WTC11 (cell line): Measurements from ENCODE around the gene METRN. TPM values are rescaled to one million over a fixed set of nuclear protein-coding genes. Genes with fewer than 3 reads are reported as not detected.
A peak's percentile ranks its signal among the peaks of the same experiment; 100 is the strongest.

Source experiments
- ATF2 ChIP-seq: sonication (generic); formaldehyde crosslinking; IDR thresholded peaks from 2 replicates; pipeline ENCODE4 v1.8.1; 2022; ENCODE audit warnings: low read depth, missing genetic modification reagents, borderline replicate concordance
- ATF3 ChIP-seq: sonication (generic); formaldehyde crosslinking; conservative IDR thresholded peaks from 2 replicates; pipeline ENCODE4 v1.8.1; 2022; ENCODE audit warnings: mild to moderate bottlenecking, missing genetic modification reagents
- CREM ChIP-seq: sonication (generic); formaldehyde crosslinking; IDR thresholded peaks from 2 replicates; pipeline ENCODE4 v1.8.1; 2022; ENCODE audit warnings: mild to moderate bottlenecking, missing genetic modification reagents, moderate library complexity
- ELF4 ChIP-seq: sonication (generic); formaldehyde crosslinking; IDR thresholded peaks from 2 replicates; pipeline ENCODE4 v1.8.1; 2022; ENCODE audit warnings: low read depth, mild to moderate bottlenecking, moderate library complexity, missing genetic modification reagents
- EMX1 ChIP-seq: fragments of 250-450 bp; sonication (Bioruptor Pico); IDR thresholded peaks from 2 replicates; pipeline ENCODE4 v1.8.0; 2021; ENCODE audit warnings: mild to moderate bottlenecking
- ESRRA ChIP-seq: sonication (generic); formaldehyde crosslinking; IDR thresholded peaks from 2 replicates; pipeline ENCODE4 v1.8.1; 2022; ENCODE audit warnings: mild to moderate bottlenecking, missing genetic modification reagents, borderline replicate concordance
- ETV6 ChIP-seq: sonication (generic); formaldehyde crosslinking; IDR thresholded peaks from 2 replicates; pipeline ENCODE4 v1.8.1; 2022; ENCODE audit warnings: mild to moderate bottlenecking, missing genetic modification reagents
- FOXJ3 ChIP-seq: sonication (generic); formaldehyde crosslinking; IDR thresholded peaks from 2 replicates; pipeline ENCODE4 v1.9.0; 2021; ENCODE audit warnings: missing genetic modification reagents, mild to moderate bottlenecking, borderline replicate concordance
- FOXP1 ChIP-seq: sonication (generic); formaldehyde crosslinking; IDR thresholded peaks from 2 replicates; pipeline ENCODE4 v1.8.0; 2022; ENCODE audit warnings: missing genetic modification reagents, mild to moderate bottlenecking, moderate library complexity, borderline replicate concordance
- GABPB1 ChIP-seq: sonication (generic); formaldehyde crosslinking; IDR thresholded peaks from 2 replicates; pipeline ENCODE4 v1.8.1; 2023; ENCODE audit warnings: mild to moderate bottlenecking, missing genetic modification reagents
- HMGA2 ChIP-seq: fragments of 250-450 bp; sonication (Bioruptor Pico); IDR thresholded peaks from 2 replicates; pipeline ENCODE4 v1.4.0; 2021; ENCODE audit warnings: mild to moderate bottlenecking, moderate library complexity
- KAT7 ChIP-seq: sonication (generic); formaldehyde crosslinking; IDR thresholded peaks from 2 replicates; pipeline ENCODE4 v1.8.1; 2023; ENCODE audit warnings: missing genetic modification reagents, mild to moderate bottlenecking, borderline replicate concordance
- MYBL2 ChIP-seq: sonication (generic); formaldehyde crosslinking; IDR thresholded peaks from 2 replicates; pipeline ENCODE4 v1.8.1; 2023; ENCODE audit warnings: mild to moderate bottlenecking, moderate library complexity, missing genetic modification reagents
- NFATC4 ChIP-seq: fragments of 250-450 bp; sonication (Bioruptor Pico); IDR thresholded peaks from 2 replicates; pipeline ENCODE4 v1.9.0; 2021; ENCODE audit warnings: mild to moderate bottlenecking
- NFYB ChIP-seq: sonication (generic); formaldehyde crosslinking; conservative IDR thresholded peaks from 2 replicates; pipeline ENCODE4 v1.8.0; 2022; ENCODE audit warnings: low read depth, missing genetic modification reagents
- NR2C2 ChIP-seq: sonication (generic); formaldehyde crosslinking; IDR thresholded peaks from 2 replicates; pipeline ENCODE4 v1.8.0; 2022; ENCODE audit warnings: mild to moderate bottlenecking, missing genetic modification reagents
- STAT6 ChIP-seq: sonication (generic); formaldehyde crosslinking; conservative IDR thresholded peaks from 2 replicates; pipeline ENCODE4 v1.8.1; 2023; ENCODE audit warnings: mild to moderate bottlenecking, low read depth, missing genetic modification reagents, moderate library complexity
- TEAD1 ChIP-seq: sonication (generic); formaldehyde crosslinking; IDR thresholded peaks from 2 replicates; pipeline ENCODE4 v1.8.0; 2022; ENCODE audit warnings: mild to moderate bottlenecking, missing genetic modification reagents
- ZBTB21 ChIP-seq: sonication (generic); formaldehyde crosslinking; IDR thresholded peaks from 2 replicates; pipeline ENCODE4 v1.8.1; 2023; ENCODE audit warnings: mild to moderate bottlenecking, missing genetic modification reagents, borderline replicate concordance
- ZNF121 ChIP-seq: sonication (generic); formaldehyde crosslinking; IDR thresholded peaks from 2 replicates; pipeline ENCODE4 v1.8.0; 2023; ENCODE audit warnings: missing genetic modification reagents
- ZNF232 ChIP-seq: sonication (generic); formaldehyde crosslinking; IDR thresholded peaks from 2 replicates; pipeline ENCODE4 v1.8.0; 2022; ENCODE audit warnings: mild to moderate bottlenecking, missing genetic modification reagents
- ZNF317 ChIP-seq: sonication (generic); formaldehyde crosslinking; IDR thresholded peaks from 2 replicates; pipeline ENCODE4 v1.8.1; 2023; ENCODE audit warnings: low read depth, mild to moderate bottlenecking, moderate library complexity, missing genetic modification reagents, borderline replicate concordance
- ZNF512 ChIP-seq: sonication (generic); formaldehyde crosslinking; IDR thresholded peaks from 2 replicates; pipeline ENCODE4 v1.8.1; 2022; ENCODE audit warnings: missing genetic modification reagents, borderline replicate concordance
- total RNA-seq: library from RNA; stranded (reverse); gene quantifications from 3 replicates; pipeline ENCODE4 v1.2.3, GENCODE V29; 2021
- TF ChIP-seq, protein P1 (sequence below): sonication (generic); formaldehyde crosslinking; IDR thresholded peaks from 2 replicates; pipeline ENCODE4 v1.8.1; 2023; ENCODE audit warnings: mild to moderate bottlenecking, missing genetic modification reagents, borderline replicate concordance
- TF ChIP-seq, protein P2 (sequence below): sonication (generic); formaldehyde crosslinking; IDR thresholded peaks from 2 replicates; pipeline ENCODE4 v1.8.0; 2022; ENCODE audit warnings: mild to moderate bottlenecking, missing genetic modification reagents
- TF ChIP-seq, protein P3 (sequence below): sonication (generic); formaldehyde crosslinking; IDR thresholded peaks from 2 replicates; pipeline ENCODE4 v1.8.0; 2022; ENCODE audit warnings: mild to moderate bottlenecking, missing genetic modification reagents

METRN gene
- total RNA-seq, 1 experiment from 2014 or later, result 30.9 TPM

DNA sequence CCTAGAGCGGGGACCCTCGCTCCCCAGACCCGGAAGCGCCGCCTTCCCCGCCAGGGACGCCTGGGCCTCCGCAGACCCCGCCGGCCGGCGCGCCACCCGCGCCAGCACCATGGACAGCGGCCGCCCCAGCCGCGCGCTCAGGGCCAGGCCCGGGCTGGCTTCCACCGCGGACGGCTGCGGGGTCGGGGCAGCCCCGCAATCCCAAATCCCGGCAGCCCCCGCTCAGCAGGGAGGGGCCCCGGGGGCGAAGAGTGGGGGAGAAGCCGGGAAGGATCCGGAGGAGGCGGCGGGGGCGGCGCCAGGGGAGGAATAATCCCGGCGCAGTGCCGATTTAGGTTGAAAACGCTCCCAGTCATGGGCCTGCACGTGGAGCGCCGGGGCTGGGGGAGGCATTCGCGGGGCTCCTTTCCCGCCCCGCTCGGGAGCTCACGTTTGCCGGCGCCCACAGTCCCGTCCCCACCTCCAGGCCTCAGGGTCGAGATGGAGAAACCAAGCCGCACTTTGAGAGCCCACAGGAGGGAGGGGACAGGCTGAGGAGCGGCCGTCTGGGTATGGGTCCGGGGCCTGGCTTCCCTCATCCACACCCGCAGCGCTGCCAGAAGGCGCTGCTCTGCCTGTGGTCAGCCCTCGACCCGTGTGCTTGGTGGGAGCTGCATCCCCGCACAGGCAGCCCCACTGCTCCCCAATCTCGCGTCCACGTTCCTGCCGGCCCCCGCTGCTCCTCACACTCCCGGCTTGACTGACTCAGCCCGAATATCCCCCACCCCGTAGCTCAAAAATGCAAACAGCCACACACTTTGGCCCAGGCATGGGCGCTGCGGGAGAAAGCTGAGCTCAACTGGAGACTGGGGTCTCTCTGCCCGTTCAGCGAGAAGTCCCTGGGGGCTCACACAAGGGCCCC, 14.0 kb upstream of the METRN start (continued):
- TF ChIP-seq ESRRA (CRISPR knock-in tag), result peak; percentile 97
- TF ChIP-seq STAT6 (CRISPR knock-in tag), result peak; percentile 93; the same call in 1 of the 2 replicates
- TF ChIP-seq TEAD1 (CRISPR knock-in tag), result peak; percentile 96
- TF ChIP-seq GABPB1 (CRISPR knock-in tag), result 0 out of 2 replicates have a peak, but pooled peaks have one; percentile 15
- TF ChIP-seq KAT7, result peak; percentile 84; the same call in 1 of the 2 replicates
- peak; percentile 72; the same call in 1 of the 2 replicates for TF ChIP-seq MYBL2 (CRISPR knock-in tag)
- TF ChIP-seq, protein P1, sequence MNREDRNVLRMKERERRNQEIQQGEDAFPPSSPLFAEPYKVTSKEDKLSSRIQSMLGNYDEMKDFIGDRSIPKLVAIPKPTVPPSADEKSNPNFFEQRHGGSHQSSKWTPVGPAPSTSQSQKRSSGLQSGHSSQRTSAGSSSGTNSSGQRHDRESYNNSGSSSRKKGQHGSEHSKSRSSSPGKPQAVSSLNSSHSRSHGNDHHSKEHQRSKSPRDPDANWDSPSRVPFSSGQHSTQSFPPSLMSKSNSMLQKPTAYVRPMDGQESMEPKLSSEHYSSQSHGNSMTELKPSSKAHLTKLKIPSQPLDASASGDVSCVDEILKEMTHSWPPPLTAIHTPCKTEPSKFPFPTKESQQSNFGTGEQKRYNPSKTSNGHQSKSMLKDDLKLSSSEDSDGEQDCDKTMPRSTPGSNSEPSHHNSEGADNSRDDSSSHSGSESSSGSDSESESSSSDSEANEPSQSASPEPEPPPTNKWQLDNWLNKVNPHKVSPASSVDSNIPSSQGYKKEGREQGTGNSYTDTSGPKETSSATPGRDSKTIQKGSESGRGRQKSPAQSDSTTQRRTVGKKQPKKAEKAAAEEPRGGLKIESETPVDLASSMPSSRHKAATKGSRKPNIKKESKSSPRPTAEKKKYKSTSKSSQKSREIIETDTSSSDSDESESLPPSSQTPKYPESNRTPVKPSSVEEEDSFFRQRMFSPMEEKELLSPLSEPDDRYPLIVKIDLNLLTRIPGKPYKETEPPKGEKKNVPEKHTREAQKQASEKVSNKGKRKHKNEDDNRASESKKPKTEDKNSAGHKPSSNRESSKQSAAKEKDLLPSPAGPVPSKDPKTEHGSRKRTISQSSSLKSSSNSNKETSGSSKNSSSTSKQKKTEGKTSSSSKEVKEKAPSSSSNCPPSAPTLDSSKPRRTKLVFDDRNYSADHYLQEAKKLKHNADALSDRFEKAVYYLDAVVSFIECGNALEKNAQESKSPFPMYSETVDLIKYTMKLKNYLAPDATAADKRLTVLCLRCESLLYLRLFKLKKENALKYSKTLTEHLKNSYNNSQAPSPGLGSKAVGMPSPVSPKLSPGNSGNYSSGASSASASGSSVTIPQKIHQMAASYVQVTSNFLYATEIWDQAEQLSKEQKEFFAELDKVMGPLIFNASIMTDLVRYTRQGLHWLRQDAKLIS (CRISPR knock-in tag), result no peak
- TF ChIP-seq ZNF317 (CRISPR knock-in tag), result peak; percentile 65; the same call in 1 of the 2 replicates
- peak; percentile 88 for TF ChIP-seq CREM (CRISPR knock-in tag)
- TF ChIP-seq ATF3, result no peak
- TF ChIP-seq ATF2 (CRISPR knock-in tag), result no peak
- peak; percentile 54; the same call in 1 of the 2 replicates for TF ChIP-seq NFYB (CRISPR knock-in tag)
- TF ChIP-seq FOXJ3 (CRISPR knock-in tag), result no peak
- 0 out of 2 replicates have a peak, but pooled peaks have one; percentile 63 for TF ChIP-seq NR2C2 (CRISPR knock-in tag)
- no peak for TF ChIP-seq HMGA2 (CRISPR knock-in tag)
- TF ChIP-seq NFATC4 (CRISPR knock-in tag), result no peak
- peak; percentile 93 for TF ChIP-seq ELF4 (CRISPR knock-in tag)
- peak; percentile 92 for TF ChIP-seq ETV6 (CRISPR knock-in tag)
- TF ChIP-seq, protein P2, sequence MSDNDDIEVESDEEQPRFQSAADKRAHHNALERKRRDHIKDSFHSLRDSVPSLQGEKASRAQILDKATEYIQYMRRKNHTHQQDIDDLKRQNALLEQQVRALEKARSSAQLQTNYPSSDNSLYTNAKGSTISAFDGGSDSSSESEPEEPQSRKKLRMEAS (CRISPR knock-in tag), result peak; percentile 42; the same call in 1 of the 2 replicates
- peak; percentile 98 for TF ChIP-seq FOXP1 (CRISPR knock-in tag)
- no peak for TF ChIP-seq ZNF121 (CRISPR knock-in tag)
- 0 out of 2 replicates have a peak, but pooled peaks have one; percentile 40 for TF ChIP-seq ZBTB21 (CRISPR knock-in tag)
- TF ChIP-seq ZNF512, result no peak
- peak; percentile 93 for TF ChIP-seq ZNF232
- TF ChIP-seq EMX1, result no peak
- TF ChIP-seq, protein P3, sequence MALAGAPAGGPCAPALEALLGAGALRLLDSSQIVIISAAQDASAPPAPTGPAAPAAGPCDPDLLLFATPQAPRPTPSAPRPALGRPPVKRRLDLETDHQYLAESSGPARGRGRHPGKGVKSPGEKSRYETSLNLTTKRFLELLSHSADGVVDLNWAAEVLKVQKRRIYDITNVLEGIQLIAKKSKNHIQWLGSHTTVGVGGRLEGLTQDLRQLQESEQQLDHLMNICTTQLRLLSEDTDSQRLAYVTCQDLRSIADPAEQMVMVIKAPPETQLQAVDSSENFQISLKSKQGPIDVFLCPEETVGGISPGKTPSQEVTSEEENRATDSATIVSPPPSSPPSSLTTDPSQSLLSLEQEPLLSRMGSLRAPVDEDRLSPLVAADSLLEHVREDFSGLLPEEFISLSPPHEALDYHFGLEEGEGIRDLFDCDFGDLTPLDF (CRISPR knock-in tag), result 0 out of 2 replicates have a peak, but pooled peaks have one; percentile 37
